22Rv1 (cell line): ENCODE results near the gene MBLAC2.

Experiments
- ZFX ChIP-seq: fragments of 450-650 bp; IDR thresholded peaks from 2 replicates; pipeline ENCODE4 v1.6.1; 2017; ENCODE audit warnings: antibody characterized with exemption, borderline replicate concordance
- TF ChIP-seq, protein P1 (sequence below): fragments of 450-650 bp; IDR thresholded peaks from 2 replicates; pipeline ENCODE4 v1.5.1; 2017; ENCODE audit warnings: mild to moderate bottlenecking

GRCh38 chr5:90480699-90481098 lies 6.1 kb upstream of the MBLAC2 start:
- TF ChIP-seq, protein P1, sequence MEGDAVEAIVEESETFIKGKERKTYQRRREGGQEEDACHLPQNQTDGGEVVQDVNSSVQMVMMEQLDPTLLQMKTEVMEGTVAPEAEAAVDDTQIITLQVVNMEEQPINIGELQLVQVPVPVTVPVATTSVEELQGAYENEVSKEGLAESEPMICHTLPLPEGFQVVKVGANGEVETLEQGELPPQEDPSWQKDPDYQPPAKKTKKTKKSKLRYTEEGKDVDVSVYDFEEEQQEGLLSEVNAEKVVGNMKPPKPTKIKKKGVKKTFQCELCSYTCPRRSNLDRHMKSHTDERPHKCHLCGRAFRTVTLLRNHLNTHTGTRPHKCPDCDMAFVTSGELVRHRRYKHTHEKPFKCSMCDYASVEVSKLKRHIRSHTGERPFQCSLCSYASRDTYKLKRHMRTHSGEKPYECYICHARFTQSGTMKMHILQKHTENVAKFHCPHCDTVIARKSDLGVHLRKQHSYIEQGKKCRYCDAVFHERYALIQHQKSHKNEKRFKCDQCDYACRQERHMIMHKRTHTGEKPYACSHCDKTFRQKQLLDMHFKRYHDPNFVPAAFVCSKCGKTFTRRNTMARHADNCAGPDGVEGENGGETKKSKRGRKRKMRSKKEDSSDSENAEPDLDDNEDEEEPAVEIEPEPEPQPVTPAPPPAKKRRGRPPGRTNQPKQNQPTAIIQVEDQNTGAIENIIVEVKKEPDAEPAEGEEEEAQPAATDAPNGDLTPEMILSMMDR: no peak
- TF ChIP-seq ZFX: no peak
